Prostate gland (tissue), 2 donors: ENCODE data around the gene ERG. TPM values are rescaled to one million over a fixed set of nuclear protein-coding genes. Genes with fewer than 3 reads are reported as not detected.

Experiments
- DNase-seq: peaks from one replicate; pipeline ENCODE4 v3.0.0-alpha.2; 2019; ENCODE audit warnings: low spot score
- H3K27ac ChIP-seq, 2 donors: fragments of 200-600 bp; sonication (generic); 2 replicates each; pipeline ENCODE4 v1.5.1; 2017 to 2019
- H3K27me3 ChIP-seq: fragments of 200-600 bp; sonication (generic); replicated peaks from 2 replicates; pipeline ENCODE4 v1.5.1; 2019; ENCODE audit not compliant: insufficient read depth
- H3K36me3 ChIP-seq, 2 donors: fragments of 200-600 bp; sonication (generic); 1 replicate in 1 of 2; 2 replicates in 1 of 2; pipeline versions ENCODE4 v1.5.1 to v1.8.1; 2017 to 2019
- H3K4me1 ChIP-seq: fragments of 200-600 bp; sonication (generic); replicated peaks from 2 replicates; pipeline ENCODE4 v1.5.1; 2019
- H3K4me3 ChIP-seq, 2 donors: fragments of 200-600 bp; sonication (generic); 2 replicates each; pipeline ENCODE4 v1.5.1; 2017 to 2019
- H3K9me3 ChIP-seq: fragments of 200-600 bp; sonication (generic); 2 replicates; pipeline ENCODE4 v1.5.1; 2017
- POLR2A ChIP-seq: fragments of 450-650 bp; IDR thresholded peaks from one replicate; pipeline ENCODE4 v1.6.1; 2016; ENCODE audit warnings: antibody characterized with exemption, mild to moderate bottlenecking
- POLR2AphosphoS5 ChIP-seq: sonication (generic); formaldehyde crosslinking; IDR thresholded peaks from one replicate; pipeline ENCODE4 v1.6.1; 2017; ENCODE audit warnings: antibody characterized with exemption
- WGBS: methylation state at CpG from one replicate; pipeline ENCODE4 v1.1.5; 2018; 5-methylcytosine and 5-hydroxymethylcytosine counted together
- intact Hi-C: fragments of 100-400 bp; cut with DNase I; formaldehyde crosslinking; loops from one replicate; pipeline ENCODE4 v1.14.2; 2022
- total RNA-seq, 2 donors: library from RNA; depleted of rRNA; stranded (reverse); fragments of >200 nt; gene quantifications; one replicate each; pipeline ENCODE4 v1.1.0, GENCODE V29; 2016
- TF ChIP-seq, protein P1 (sequence below), 4 experiments: fragments of 200-600 bp in 2 of 4; fragments of 450-650 bp in 2 of 4; sonication (generic) in 2 of 4; IDR thresholded peaks; 1 replicate in 3 of 4; 2 replicates in 1 of 4; pipeline ENCODE4 v1.5.1; 2016 to 2019; ENCODE audit warnings: antibody characterized with exemption in 4 of 4, mild to moderate bottlenecking in 2 of 4, moderate library complexity in 2 of 4

Gene ERG
- total RNA-seq, 2 donors from 2014 or later = 2.6 to 11.2 TPM

DNA sequence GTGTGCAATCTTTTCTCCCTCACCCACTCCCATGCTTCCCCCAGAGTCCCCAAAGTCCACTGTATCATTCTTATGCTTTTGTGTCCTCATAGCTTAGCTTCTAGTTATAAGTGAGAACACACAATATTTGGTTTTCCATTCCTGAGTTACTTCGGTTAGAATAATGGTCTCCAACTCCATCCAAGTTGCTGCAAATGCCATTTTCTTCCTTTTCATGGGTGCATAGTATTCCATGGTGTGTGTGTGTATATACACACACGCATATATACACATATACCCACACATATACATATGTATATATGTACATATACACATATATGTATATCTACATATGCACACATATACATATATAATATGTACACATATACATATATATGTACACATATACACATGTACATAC is 69.3 kb downstream of the ERG start:
- TF ChIP-seq POLR2A (no peak), POLR2AphosphoS5 (no peak)
- TF ChIP-seq, protein P1, sequence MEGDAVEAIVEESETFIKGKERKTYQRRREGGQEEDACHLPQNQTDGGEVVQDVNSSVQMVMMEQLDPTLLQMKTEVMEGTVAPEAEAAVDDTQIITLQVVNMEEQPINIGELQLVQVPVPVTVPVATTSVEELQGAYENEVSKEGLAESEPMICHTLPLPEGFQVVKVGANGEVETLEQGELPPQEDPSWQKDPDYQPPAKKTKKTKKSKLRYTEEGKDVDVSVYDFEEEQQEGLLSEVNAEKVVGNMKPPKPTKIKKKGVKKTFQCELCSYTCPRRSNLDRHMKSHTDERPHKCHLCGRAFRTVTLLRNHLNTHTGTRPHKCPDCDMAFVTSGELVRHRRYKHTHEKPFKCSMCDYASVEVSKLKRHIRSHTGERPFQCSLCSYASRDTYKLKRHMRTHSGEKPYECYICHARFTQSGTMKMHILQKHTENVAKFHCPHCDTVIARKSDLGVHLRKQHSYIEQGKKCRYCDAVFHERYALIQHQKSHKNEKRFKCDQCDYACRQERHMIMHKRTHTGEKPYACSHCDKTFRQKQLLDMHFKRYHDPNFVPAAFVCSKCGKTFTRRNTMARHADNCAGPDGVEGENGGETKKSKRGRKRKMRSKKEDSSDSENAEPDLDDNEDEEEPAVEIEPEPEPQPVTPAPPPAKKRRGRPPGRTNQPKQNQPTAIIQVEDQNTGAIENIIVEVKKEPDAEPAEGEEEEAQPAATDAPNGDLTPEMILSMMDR (IDR thresholded peaks at IDR 0.05) = no peak
- Histone ChIP-seq H3K27ac (no peak overlapping the region), H3K4me3 (no peak overlapping the region), H3K27me3 (no peaks in the 10 kb centered on the region), H3K36me3 (no peaks in the 10 kb centered on the region), H3K4me1 (no peaks in the 10 kb centered on the region), H3K9me3 (no peaks in the 10 kb centered on the region)
- intact Hi-C loops = no loop called here
- DNase-seq = no peak
- 93% methylated on average over 2 of the region's 2 CpGs for WGBS

DNA sequence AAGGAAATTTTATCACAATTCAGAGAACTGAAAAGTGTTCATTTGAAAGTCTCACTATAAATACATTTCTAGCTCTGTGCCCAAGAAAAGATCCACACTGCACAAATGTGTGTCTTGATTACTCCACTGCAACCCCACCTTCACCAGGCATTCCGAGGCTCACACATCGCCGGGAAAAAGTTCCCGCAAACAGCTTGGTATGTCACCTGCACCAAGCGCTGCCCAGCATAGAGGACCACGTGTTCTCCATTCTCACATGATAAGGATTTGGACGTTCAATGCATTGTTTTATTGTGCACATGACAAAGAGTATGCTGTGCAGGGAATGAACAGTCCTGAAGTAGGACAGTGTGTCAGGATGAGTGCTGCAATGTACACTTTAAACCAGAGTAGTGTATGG is 70.1 kb downstream of the ERG start:
- WGBS = 74% methylated on average over 7 of the region's 7 CpGs
- no peak overlapping the region for H3K4me3 ChIP-seq
- intact Hi-C loops = no loop called here
- TF ChIP-seq, protein P1 (IDR thresholded peaks at IDR 0.05) = no peak
- TF ChIP-seq POLR2AphosphoS5 = no peak
- no peak for TF ChIP-seq POLR2A
- no peaks in the 10 kb centered on the region for H3K9me3 ChIP-seq
- H3K4me1 ChIP-seq = no peaks in the 10 kb centered on the region
- H3K27ac ChIP-seq = no peak overlapping the region
- no peak for DNase-seq
- H3K36me3 ChIP-seq = no peaks in the 10 kb centered on the region
- H3K27me3 ChIP-seq = no peaks in the 10 kb centered on the region

DNA sequence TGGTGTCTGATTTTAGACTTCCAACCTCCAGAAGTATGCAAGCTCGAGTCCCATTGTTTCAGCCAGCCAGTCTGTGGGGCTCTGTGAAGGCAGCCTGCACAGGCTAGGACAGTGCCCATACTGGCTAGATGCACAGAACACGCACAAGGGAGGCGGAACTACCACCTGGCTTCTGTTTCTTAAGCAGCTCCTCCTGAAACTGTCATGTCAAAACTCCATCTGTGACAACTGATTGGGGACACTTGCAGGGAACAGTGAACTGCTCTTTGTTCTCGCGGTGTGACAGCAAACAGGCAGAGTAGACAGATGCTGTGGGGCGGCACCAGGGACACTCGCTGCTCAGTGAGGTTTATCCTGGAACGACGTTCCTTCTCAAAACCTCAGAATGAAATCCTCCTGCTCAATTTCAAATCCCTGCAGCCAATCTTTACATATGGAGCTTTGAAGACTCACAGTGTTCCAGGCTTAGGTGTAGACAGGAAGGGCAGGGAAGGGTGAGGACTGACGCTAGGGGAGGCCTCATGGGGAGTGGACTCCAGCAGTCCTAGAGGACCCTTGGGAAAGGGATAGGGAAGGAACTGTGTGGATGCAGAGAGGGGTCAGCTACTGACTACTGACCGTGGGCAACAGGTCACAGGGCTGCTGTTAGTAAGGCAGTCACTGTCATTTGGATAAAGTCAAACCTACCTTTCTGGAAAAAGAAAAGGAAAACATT is 73.8 kb downstream of the ERG start:
- no peak for DNase-seq
- no peaks in the 10 kb centered on the region for H3K36me3 ChIP-seq
- H3K4me1 ChIP-seq = no peaks in the 10 kb centered on the region
- no peaks in the 10 kb centered on the region for H3K27me3 ChIP-seq
- intact Hi-C loops = no loop called here
- TF ChIP-seq POLR2A = no peak
- TF ChIP-seq POLR2AphosphoS5 = no peak
- TF ChIP-seq, protein P1 (IDR thresholded peaks at IDR 0.05) = no peak
- no peak overlapping the region for H3K27ac ChIP-seq
- no peaks in the 10 kb centered on the region for H3K9me3 ChIP-seq
- H3K4me3 ChIP-seq = no peak overlapping the region
- WGBS = 63% methylated on average over 11 of the region's 11 CpGs

DNA sequence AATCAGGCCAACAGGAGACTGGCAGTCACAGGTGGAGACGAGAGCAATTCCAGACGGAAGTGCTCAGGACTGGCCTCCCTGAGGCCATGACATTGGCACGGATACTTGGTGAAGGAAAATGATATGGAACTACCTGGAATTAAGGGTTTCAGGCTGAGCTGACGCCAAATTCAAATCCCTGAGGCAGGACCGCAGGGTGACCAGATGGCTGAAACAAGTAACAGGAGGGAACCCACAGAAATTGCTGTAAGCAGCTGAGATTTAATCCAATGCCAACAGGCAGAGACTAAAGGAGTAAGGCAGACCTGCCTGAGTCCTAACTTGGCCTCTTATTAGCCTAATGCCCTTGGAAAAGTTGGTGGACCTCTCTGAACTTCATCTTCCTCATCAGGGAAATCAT is 76.2 kb downstream of the ERG start:
- no peaks in the 10 kb centered on the region for H3K9me3 ChIP-seq
- H3K27ac ChIP-seq = no peak overlapping the region
- no peak for TF ChIP-seq POLR2A
- TF ChIP-seq, protein P1 (IDR thresholded peaks at IDR 0.05) = no peak
- TF ChIP-seq POLR2AphosphoS5 = no peak
- no peak for DNase-seq
- H3K27me3 ChIP-seq = no peaks in the 10 kb centered on the region
- WGBS = 80% methylated on average over 5 of the region's 5 CpGs
- H3K4me1 ChIP-seq = no peaks in the 10 kb centered on the region
- no peak overlapping the region for H3K4me3 ChIP-seq
- intact Hi-C loops = no loop called here
- H3K36me3 ChIP-seq = no peaks in the 10 kb centered on the region

DNA sequence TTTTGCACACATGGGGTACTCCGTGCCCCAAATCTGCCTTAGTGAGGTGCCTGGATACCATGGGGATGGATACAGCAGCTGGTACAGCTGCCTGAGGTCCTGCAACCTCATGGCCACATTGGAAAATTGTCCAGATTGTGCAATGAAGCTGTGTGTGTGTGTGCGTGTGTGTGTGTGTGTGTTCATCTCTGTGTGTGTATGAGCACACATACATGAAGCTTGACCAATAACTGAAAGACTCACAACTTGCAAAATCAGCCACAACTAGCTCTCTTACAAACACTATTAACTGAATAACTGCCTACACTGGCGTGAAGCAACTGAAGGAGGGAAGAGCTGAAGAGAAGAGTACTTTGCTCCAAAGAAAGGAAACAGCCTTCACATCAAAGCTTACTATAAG is 78.1 kb downstream of the ERG start:
- H3K4me1 ChIP-seq = no peaks in the 10 kb centered on the region
- intact Hi-C loops = no loop called here
- H3K27ac ChIP-seq = no peak overlapping the region
- H3K27me3 ChIP-seq = no peaks in the 10 kb centered on the region
- 74% methylated on average over 3 of the region's 3 CpGs for WGBS
- no peaks in the 10 kb centered on the region for H3K9me3 ChIP-seq
- TF ChIP-seq POLR2AphosphoS5 (no peak), POLR2A (no peak)
- TF ChIP-seq, protein P1 (IDR thresholded peaks at IDR 0.05) = no peak
- H3K4me3 ChIP-seq = no peak overlapping the region
- no peak for DNase-seq
- no peaks in the 10 kb centered on the region for H3K36me3 ChIP-seq
